ENCODE results near the gene PIK3AP1. TPM values are rescaled to one million over a fixed set of nuclear protein-coding genes. Genes with fewer than 3 reads are reported as not detected.

The PIK3AP1 gene
- total and polyA plus RNA-seq, 8 donors = 2.6 to 14.5 (median 6.4) TPM; not detected in 1

DNA sequence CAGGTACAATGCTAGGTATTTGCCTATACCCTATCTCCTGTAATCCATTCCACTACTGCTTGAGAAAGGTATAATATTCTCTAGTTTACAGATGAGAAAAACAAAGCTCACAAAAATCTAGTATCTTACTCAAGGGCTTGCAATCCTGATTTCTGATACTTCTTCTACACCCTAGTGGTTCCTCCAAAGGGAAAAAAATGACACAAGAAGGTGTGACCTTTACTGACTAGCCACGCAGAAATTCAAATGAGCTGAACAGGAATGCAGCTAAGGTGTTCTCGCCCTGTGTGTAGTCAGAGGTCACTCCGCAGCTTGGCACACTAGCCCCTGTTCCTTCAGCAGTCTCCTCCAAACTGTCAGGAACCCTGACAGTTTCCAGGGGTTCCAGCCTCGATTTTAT lies 74.0 kb downstream of the PIK3AP1 start:
- intact Hi-C loops (cut with DNase I; ENCODE audit: low total_unique reads) = no loop called here
- Histone ChIP-seq H3K4me1 (peaks cover 0 to 16% (median 4%) of the 10 kb centered on the region in 4 donors), H3K36me3 (peaks cover 0 to 20% (median 5%) of the 10 kb centered on the region in 4 donors), H3K27ac (peak overlapping the region in 2 of 5 donors; percentile 52 to 57), H3K27me3 (no peaks in the 10 kb centered on the region), H3K4me3 (no peak overlapping the region), H3K9me3 (no peaks in the 10 kb centered on the region)
- TF ChIP-seq, protein P1, sequence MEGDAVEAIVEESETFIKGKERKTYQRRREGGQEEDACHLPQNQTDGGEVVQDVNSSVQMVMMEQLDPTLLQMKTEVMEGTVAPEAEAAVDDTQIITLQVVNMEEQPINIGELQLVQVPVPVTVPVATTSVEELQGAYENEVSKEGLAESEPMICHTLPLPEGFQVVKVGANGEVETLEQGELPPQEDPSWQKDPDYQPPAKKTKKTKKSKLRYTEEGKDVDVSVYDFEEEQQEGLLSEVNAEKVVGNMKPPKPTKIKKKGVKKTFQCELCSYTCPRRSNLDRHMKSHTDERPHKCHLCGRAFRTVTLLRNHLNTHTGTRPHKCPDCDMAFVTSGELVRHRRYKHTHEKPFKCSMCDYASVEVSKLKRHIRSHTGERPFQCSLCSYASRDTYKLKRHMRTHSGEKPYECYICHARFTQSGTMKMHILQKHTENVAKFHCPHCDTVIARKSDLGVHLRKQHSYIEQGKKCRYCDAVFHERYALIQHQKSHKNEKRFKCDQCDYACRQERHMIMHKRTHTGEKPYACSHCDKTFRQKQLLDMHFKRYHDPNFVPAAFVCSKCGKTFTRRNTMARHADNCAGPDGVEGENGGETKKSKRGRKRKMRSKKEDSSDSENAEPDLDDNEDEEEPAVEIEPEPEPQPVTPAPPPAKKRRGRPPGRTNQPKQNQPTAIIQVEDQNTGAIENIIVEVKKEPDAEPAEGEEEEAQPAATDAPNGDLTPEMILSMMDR (IDR thresholded peaks at IDR 0.05) = no peak
- no peak for TF ChIP-seq POLR2AphosphoS5 (IDR thresholded peaks at IDR 0.05)
- TF ChIP-seq EP300 (IDR thresholded peaks at IDR 0.05) = no peak
- no peak for TF ChIP-seq POLR2A (IDR thresholded peaks at IDR 0.05)
- DNase-seq = no peak
- 25 to 57% (median 48%) methylated on average over 4 of the region's 4 CpGs for WGBS, 5 donors

DNA sequence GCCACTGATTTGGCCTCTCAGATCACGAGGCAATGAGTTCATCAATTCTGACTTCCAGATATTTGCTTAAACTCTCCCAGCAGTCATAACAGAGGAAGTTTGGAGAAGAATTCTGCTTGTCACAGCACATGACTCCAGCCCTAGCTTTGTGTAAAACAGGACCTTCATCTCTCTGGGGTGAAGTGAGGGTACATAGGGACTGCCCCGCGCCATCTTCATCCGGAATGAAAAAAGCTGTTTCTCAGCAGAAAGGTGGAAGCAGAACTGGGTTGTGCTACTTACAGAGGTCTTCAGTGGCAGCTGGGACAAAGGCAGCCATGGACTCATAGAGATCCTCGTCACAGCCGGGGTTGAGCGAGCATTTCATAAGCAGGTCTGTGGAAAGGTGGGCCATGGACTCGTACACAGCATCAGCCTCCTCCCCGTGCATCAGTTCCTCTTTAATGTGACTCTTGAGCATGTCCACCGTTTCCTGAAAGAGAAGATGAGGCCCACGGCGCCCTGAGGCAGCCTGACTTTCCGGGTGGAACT lies 75.1 kb downstream of the PIK3AP1 start:
- H3K9me3 ChIP-seq = no peaks in the 10 kb centered on the region
- TF ChIP-seq EP300 (IDR thresholded peaks at IDR 0.05) = no peak
- TF ChIP-seq POLR2AphosphoS5 (IDR thresholded peaks at IDR 0.05) = no peak
- TF ChIP-seq, protein P1 (IDR thresholded peaks at IDR 0.05) = no peak
- no peak for TF ChIP-seq POLR2A (IDR thresholded peaks at IDR 0.05)

DNA sequence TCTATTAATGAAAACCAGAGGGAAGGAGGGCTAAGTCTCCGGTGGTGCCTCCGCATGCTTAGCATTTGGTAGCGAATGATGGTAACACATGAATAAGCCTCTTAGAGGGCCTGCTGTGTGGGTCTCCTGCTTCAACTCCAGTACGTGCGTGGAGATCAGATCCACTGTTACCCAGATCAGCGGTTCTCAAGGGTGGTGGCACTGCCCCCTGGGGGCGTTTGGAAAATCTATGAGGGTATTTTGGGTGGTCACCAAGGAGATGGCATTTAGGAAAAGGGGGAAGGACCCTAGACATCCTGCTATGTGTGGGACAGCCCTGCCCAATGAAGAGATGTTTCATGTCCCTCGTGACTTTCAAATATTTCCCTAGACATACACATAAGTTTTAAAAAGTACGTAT lies 76.4 kb downstream of the PIK3AP1 start:
- peaks cover 0 to 14% (median 0%) of the 10 kb centered on the region in 4 donors for H3K36me3 ChIP-seq
- no peak overlapping the region for H3K27ac ChIP-seq
- WGBS, 5 donors = 85 to 86% (median 85%) methylated on average over 9 of the region's 9 CpGs
- TF ChIP-seq POLR2AphosphoS5 (IDR thresholded peaks at IDR 0.05) = no peak
- TF ChIP-seq, protein P1 (IDR thresholded peaks at IDR 0.05) = no peak
- no peak for TF ChIP-seq EP300 (IDR thresholded peaks at IDR 0.05)
- TF ChIP-seq POLR2A (IDR thresholded peaks at IDR 0.05) = no peak
- H3K27me3 ChIP-seq = no peaks in the 10 kb centered on the region
- no peak for DNase-seq
- no peak overlapping the region for H3K4me3 ChIP-seq
- intact Hi-C loops (cut with DNase I; ENCODE audit: low total_unique reads) = no loop called here
- H3K9me3 ChIP-seq = no peaks in the 10 kb centered on the region
- peaks cover 0 to 26% (median 12%) of the 10 kb centered on the region in 4 donors for H3K4me1 ChIP-seq

More for the DNA sequence above, 75.1 kb downstream of the PIK3AP1 start:
- H3K36me3 ChIP-seq = peaks cover 0 to 14% (median 2%) of the 10 kb centered on the region in 4 donors
- peaks cover 0 to 22% (median 8%) of the 10 kb centered on the region in 4 donors for H3K4me1 ChIP-seq
- H3K27me3 ChIP-seq = no peaks in the 10 kb centered on the region
- 84 to 95% (median 87%) methylated on average over 13 of the region's 13 CpGs for WGBS, 5 donors
- no peak overlapping the region for H3K4me3 ChIP-seq
- intact Hi-C loops (cut with DNase I; ENCODE audit: low total_unique reads) = no loop called here
- DNase-seq = no peak
- H3K27ac ChIP-seq = peak overlapping the region in 2 of 5 donors; percentile 52 to 57

DNA sequence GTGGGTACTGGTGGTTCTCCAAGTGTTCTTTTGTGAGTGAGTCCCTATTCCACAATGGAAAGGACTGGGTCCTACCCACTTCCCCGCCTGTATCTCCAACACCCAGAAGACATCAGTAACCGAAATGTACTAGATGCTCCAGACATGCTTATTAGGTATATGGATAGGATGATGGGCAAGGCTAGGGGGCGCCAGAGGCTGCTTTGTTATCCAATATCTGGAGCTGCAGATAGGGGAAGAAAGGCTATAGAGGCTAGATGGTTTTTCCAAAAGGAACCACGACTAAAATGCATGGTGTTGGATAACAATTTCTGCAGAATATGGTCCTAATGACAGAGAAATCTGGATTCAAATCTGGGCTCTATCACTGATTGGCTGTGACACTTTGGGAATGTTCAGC lies 77.3 kb downstream of the PIK3AP1 start:
- Histone ChIP-seq H3K36me3 (peaks cover 0 to 6% (median 0%) of the 10 kb centered on the region in 4 donors), H3K4me3 (no peak overlapping the region), H3K9me3 (no peaks in the 10 kb centered on the region), H3K4me1 (peaks cover 0 to 26% (median 12%) of the 10 kb centered on the region in 4 donors), H3K27me3 (no peaks in the 10 kb centered on the region), H3K27ac (no peak overlapping the region)
- intact Hi-C loops (cut with DNase I; ENCODE audit: low total_unique reads) = no loop called here
- WGBS, 5 donors = 39 to 55% (median 48%) methylated on average over 4 of the region's 4 CpGs
- peak; percentile 67 to 74 for DNase-seq
- no peak for TF ChIP-seq POLR2A (IDR thresholded peaks at IDR 0.05)
- TF ChIP-seq, protein P1 (IDR thresholded peaks at IDR 0.05) = peak in 4 of 7 experiments; percentile 14 to 43 (median 30)

Data from stomach (tissue), 9 donors.